Measurements from ENCODE around the gene TLX1. TPM values are rescaled to one million over a fixed set of nuclear protein-coding genes. Genes with fewer than 3 reads are reported as not detected.

TLX1 gene
- total RNA-seq, 4 donors from 2014 or later: not detected

DNA sequence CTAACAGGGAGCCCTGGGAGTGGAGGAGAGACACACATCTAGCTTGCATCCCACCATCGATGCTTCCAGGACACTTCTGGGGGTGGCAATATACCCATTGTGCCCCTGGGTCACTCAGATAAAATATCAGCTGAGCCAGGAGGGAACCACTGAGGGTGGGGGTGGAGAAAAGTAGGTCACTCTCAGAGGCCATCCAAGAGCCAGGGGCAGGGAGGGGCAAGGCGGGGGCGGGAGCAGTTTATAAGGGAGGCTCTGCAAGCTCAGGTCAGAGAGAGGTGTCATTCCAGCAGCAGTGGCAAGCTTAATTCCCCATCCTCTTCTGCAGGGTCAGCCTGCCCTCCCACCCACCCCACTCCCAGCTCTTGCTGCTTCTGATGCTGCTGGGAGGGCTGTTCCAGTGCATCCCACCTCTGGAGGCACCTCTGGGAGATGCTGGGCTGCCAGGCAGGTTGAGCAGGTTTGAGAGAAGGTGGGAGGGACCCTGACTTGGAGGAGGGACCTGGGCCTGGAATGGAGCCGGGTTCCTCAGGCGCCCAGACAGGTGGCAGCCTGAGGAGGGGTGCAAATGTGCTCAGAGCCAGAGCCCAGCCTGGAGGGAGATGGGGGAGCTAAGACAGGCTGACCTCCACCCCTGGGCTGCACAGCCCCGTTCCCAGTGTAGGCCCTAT lies 20.1 kb upstream of the TLX1 start:
- no peak for TF ChIP-seq POLR2A (IDR thresholded peaks at IDR 0.05)
- TF ChIP-seq, protein P1, sequence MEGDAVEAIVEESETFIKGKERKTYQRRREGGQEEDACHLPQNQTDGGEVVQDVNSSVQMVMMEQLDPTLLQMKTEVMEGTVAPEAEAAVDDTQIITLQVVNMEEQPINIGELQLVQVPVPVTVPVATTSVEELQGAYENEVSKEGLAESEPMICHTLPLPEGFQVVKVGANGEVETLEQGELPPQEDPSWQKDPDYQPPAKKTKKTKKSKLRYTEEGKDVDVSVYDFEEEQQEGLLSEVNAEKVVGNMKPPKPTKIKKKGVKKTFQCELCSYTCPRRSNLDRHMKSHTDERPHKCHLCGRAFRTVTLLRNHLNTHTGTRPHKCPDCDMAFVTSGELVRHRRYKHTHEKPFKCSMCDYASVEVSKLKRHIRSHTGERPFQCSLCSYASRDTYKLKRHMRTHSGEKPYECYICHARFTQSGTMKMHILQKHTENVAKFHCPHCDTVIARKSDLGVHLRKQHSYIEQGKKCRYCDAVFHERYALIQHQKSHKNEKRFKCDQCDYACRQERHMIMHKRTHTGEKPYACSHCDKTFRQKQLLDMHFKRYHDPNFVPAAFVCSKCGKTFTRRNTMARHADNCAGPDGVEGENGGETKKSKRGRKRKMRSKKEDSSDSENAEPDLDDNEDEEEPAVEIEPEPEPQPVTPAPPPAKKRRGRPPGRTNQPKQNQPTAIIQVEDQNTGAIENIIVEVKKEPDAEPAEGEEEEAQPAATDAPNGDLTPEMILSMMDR (IDR thresholded peaks at IDR 0.05): no peak
- DNase-seq: no peak
- Histone ChIP-seq H3K36me3 (no peaks in the 10 kb centered on the region), H3K9me3 (no peaks in the 10 kb centered on the region), H3K4me1 (no peaks in the 10 kb centered on the region), H3K27ac (no peak overlapping the region), H3K4me3 (replicated peaks in 1 of 3) (no peak overlapping the region), H3K27me3 (no peaks in the 10 kb centered on the region)
- intact Hi-C loops (cut with DNase I): no loop called here
- WGBS, 2 donors: 34 to 39% methylated on average over 6 of the region's 6 CpGs

DNA sequence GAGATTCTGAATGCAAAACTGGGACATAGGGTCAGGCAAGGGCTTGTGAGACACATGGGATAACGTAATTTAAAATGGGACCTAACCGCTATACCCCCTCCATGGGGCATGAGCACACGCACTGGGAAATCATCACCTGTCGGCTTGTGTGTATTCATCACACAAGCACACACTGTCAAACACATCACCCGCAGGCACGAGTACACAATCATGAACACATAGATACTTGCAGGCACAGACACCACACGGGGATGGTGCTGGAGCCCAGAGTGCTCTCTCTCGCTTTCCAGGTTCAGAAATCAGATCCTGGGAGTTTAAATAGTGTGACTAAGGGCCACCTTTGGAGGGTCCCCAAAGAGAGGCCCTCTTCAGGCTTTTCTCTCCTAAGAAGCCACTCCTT lies 19.6 kb upstream of the TLX1 start:
- TF ChIP-seq POLR2A (IDR thresholded peaks at IDR 0.05): no peak
- TF ChIP-seq, protein P1 (IDR thresholded peaks at IDR 0.05): no peak
- H3K27ac ChIP-seq: no peak overlapping the region
- no peaks in the 10 kb centered on the region for H3K27me3 ChIP-seq
- no peak overlapping the region for H3K4me3 ChIP-seq (replicated peaks in 1 of 3)
- intact Hi-C loops (cut with DNase I): no loop called here
- 76 to 78% methylated on average over 8 of the region's 8 CpGs for WGBS, 2 donors
- H3K4me1 ChIP-seq: no peaks in the 10 kb centered on the region
- DNase-seq: no peak
- H3K9me3 ChIP-seq: no peaks in the 10 kb centered on the region
- no peaks in the 10 kb centered on the region for H3K36me3 ChIP-seq

DNA sequence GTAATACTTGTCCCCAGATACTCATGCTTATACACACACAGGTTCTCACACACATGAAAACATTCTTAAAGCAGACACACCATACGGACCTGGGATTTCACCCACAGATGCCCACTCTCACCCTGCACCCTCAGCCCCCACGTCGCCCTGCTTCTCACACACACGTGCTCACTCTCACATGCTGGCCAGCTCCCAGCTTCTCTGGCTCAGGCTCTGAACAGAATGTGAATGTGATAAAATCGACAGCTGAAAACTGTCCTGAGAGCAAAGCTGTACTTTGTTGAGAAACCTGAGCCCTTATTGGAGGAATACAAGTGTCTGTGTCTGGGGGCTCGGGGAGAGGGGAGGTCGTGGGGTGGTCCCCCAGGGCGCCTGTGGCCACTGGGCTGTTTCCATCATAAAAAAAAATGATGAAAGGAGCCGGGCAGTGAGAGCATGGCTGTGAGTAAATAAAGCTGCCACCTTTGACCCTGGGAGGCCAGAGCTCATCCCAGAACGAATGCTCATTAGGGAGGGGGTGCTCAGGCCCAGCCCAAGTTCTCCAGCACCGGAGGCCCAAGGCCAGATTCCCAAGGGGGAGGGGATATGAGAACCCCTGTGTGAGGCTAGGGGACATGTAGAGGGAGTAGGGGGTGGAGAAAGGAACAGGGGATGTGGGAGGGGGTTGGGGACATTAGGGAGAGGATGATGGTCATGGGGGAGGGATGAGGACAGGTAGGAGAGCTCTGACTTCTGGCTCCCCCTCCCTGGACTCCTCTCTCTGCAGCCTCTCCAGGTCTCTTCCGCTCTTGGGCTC lies 18.1 kb upstream of the TLX1 start:
- DNase-seq: no peak
- Histone ChIP-seq H3K4me1 (no peaks in the 10 kb centered on the region), H3K9me3 (no peaks in the 10 kb centered on the region), H3K4me3 (replicated peaks in 1 of 3) (no peak overlapping the region), H3K27me3 (no peaks in the 10 kb centered on the region), H3K36me3 (no peaks in the 10 kb centered on the region), H3K27ac (no peak overlapping the region)
- intact Hi-C loops (cut with DNase I): no loop called here
- WGBS, 2 donors: 21 to 27% methylated on average over 12 of the region's 12 CpGs
- TF ChIP-seq, protein P1 (IDR thresholded peaks at IDR 0.05): no peak
- TF ChIP-seq POLR2A (IDR thresholded peaks at IDR 0.05): no peak

DNA sequence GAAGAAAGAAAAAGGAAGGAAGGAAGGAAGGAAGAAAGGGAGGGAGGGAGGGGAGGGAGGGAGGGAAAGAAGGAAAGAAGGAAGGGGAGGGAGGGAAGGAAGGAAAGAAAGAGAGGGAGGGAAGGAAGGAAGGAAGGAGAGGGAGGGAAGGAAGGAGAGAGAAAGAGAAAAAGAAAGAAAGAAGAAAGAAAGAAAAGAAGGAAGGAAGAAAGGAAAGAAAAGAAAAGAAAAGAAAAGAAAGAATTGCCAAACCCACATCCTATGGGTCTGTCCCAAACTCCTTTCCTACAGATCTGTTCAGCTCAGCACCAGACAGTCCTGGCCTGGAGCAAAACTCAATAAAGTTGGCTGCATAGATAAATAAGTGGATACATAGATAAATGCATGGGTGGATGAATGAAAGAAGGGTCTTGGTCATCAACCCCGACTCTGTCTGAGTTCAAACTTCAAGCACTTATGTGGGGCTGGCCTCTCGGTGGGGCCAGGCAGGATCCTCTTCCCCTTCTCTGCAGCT lies 17.2 kb upstream of the TLX1 start:
- H3K27me3 ChIP-seq: no peaks in the 10 kb centered on the region
- no peak overlapping the region for H3K27ac ChIP-seq
- intact Hi-C loops (cut with DNase I): no loop called here
- no peaks in the 10 kb centered on the region for H3K4me1 ChIP-seq
- TF ChIP-seq, protein P1 (IDR thresholded peaks at IDR 0.05): no peak
- TF ChIP-seq POLR2A (IDR thresholded peaks at IDR 0.05): no peak
- H3K9me3 ChIP-seq: no peaks in the 10 kb centered on the region
- no peak overlapping the region for H3K4me3 ChIP-seq (replicated peaks in 1 of 3)
- WGBS, 2 donors: 47 to 56% methylated on average over 2 of the region's 2 CpGs
- H3K36me3 ChIP-seq: no peaks in the 10 kb centered on the region
- no peak for DNase-seq

DNA sequence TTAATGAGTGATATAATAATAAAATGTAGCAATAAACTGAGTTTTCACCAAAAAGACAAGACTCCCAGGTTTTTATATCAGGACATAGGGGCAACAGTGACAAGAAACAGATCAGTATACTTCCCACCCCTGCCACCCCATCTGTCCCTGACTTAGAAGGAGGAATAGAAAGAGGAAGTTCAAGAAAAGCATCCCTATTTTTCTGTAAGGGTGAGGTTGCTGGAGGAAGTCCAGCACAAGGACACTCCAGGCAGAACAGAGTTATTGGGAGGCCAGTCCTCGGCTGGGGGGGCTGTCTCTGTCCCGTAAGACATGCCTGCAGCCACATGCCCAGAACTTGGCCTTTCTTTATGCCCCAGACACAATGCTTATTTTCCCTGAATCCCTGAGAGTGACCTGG lies 16.5 kb upstream of the TLX1 start:
- Histone ChIP-seq H3K4me1 (no peaks in the 10 kb centered on the region), H3K27ac (no peak overlapping the region), H3K27me3 (no peaks in the 10 kb centered on the region), H3K4me3 (replicated peaks in 1 of 3) (no peak overlapping the region), H3K9me3 (no peaks in the 10 kb centered on the region), H3K36me3 (no peaks in the 10 kb centered on the region)
- DNase-seq: no peak
- 42 to 44% methylated on average over 2 of the region's 2 CpGs for WGBS, 2 donors
- no peak for TF ChIP-seq POLR2A (IDR thresholded peaks at IDR 0.05)
- TF ChIP-seq, protein P1 (IDR thresholded peaks at IDR 0.05): no peak
- intact Hi-C loops (cut with DNase I): no loop called here
